Endometrial microvascular endothelial cells (primary cell): ENCODE measurements around the gene ZMYND8. TPM values are rescaled to one million over a fixed set of nuclear protein-coding genes. Genes with fewer than 3 reads are reported as not detected.

ENCODE experiments used
- in situ Hi-C: cut with HindIII; loops from 2 replicates; pipeline ENCODE4 v1.10.0; 2017; ENCODE audit warnings: low sequenced_read_pairs, low pct_unique_long_range_greater_than_20kb; ENCODE audit errors: inconsistent ontology term
- total RNA-seq: library from RNA; depleted of rRNA; stranded (reverse); fragments of >200 nt; gene quantifications from one replicate; pipeline ENCODE4 v1.2.3, GENCODE V29; 2015; ENCODE audit errors: inconsistent ontology term

The ZMYND8 gene
- total RNA-seq, 1 donor from 2014 or later = 22.4 TPM

DNA sequence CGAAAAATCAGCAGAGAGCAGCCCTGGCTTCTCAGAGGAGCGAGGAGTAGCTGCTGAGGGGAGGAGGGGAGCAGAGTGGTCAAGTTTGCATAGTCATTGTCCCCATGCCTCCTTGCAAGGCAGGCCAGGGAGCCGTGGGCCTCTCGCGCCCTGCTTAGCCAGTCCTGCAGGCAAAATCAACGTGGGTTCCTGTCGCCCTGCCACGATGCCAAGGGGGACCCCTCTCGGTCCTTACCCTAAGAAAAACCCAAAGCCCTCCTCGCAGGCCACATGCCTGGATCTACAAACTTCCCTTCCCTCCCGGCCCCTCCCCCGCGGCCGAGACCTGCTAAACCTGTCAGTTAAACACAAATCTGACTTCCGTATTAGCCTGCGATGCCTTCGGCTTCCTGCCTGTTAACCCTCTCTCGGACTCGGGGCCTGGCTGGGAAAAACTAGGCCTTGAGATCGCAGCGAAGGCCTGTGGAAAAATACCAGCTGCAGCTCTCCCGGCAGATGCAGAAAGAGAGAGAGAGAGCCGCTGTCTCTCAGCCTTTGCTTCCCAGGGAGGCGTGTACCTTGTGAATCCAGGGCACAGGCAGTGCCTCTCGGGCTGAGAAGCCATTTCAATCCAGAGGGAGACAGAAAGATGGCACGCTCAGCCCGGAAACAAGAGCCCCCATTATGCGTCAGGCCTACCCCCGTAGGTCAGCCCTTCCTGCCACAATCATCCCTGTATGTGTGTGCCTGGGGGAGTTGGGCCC, 968 bp upstream of the ZMYND8 start:
- in situ Hi-C loops = loop anchor here (25.0 kb wide), 1 partner anchor 255 kb away; no protein-coding TSS in a partner anchor

DNA sequence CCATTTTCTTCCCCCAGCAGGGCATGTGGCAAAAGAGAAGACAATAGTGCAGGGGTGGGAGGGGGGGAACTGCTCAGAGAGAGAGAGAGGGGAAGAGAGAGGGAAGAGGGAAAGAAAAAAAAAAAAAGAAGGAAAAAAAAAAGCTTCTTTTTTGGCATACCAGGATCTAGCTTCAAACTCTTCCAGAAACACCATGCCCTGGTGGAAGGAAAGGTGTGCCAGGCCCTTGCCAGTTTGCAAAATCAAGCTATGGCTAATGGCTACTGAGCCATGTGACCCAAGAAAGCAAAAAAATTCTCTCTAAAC, 326 bp downstream of the ZMYND8 start:
- in situ Hi-C loops = loop anchor here (25.0 kb wide), 1 partner anchor 256 kb away; no protein-coding TSS in a partner anchor

DNA sequence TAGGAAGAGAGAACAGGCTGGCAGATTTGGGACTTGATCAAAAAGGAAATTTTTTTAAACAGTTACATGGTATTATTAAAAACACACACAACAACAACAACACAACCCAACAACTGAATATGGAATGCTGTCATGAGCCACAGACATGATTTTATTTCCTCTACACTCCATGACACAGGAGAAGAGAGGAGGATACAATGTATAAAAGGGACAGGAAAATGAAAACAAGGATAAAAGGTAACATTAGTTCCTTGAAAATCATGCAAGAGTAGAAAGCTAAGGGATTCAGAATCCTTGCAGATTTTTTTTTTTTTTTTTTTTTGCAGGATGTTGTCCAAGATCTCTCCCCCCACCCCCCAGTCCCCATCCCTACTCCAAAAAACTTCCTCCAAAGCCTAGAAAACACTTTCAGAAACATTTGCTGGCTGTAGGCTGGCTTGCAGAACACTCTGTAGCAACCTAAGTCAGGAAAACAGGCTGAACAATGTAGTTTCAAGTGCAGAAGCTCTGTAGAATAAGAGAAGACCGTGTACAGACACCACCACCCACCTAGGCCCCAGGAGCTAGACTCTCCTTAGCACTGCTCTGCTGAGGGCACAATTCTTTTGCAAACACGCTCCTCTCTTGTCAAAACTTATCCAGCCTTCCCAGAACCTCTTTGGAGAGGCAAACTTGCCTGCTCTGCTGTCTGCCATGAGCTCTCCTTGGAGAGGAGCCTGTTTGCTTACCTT, 845 bp downstream of the ZMYND8 start:
- in situ Hi-C loops = loop anchor here (25.0 kb wide), 1 partner anchor 257 kb away; no protein-coding TSS in a partner anchor

DNA sequence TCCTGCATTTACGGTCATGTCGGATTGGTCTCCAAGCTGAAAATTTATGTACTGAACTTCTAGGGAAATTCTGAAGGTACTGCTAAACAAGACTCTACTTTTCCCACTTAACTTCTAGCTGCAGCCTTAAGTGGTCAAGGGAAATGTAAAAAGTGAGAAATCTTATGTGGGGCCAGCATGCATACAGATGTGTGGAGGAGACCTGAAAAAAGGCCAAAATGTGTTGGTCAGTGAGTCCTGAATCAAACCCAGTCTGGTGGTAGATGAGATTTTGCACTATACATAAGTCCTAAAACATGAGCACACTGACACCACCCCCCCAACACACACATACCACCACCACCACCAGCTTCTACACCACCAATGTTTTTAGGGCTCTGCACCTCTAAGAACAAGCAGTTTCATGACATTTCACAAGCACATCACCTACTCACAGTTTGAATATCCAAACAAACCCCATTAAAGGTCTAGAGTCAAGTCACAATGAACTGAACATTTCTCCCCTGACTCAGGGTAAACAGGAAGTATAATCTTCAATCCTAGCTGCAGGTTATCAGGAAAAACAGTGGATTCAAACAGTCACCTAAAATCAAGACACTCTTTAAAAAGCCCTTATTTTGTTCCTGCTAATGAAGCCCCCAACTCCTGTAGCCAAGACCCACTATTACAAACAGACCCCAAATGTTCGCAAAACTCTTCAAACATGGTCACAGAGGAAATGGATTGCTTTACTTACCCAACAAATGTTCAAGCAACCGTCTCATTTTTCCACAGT, 1.6 kb downstream of the ZMYND8 start:
- in situ Hi-C loops = loop anchor here (25.0 kb wide), 1 partner anchor 257 kb away; no protein-coding TSS in a partner anchor

DNA sequence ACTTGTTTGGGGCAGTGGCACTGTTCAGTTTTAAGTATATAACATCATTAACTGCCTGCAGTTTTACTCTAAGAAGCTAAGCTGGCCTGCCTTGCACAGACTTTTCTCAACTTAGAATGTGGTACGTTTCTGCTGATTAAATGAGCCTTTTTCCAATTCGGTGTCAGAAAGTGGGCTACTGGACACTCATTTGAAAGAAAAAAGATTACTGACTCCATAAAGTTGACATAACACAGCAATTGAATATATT, 2.1 kb downstream of the ZMYND8 start:
- in situ Hi-C loops = loop anchor here (25.0 kb wide), 1 partner anchor 258 kb away; no protein-coding TSS in a partner anchor

DNA sequence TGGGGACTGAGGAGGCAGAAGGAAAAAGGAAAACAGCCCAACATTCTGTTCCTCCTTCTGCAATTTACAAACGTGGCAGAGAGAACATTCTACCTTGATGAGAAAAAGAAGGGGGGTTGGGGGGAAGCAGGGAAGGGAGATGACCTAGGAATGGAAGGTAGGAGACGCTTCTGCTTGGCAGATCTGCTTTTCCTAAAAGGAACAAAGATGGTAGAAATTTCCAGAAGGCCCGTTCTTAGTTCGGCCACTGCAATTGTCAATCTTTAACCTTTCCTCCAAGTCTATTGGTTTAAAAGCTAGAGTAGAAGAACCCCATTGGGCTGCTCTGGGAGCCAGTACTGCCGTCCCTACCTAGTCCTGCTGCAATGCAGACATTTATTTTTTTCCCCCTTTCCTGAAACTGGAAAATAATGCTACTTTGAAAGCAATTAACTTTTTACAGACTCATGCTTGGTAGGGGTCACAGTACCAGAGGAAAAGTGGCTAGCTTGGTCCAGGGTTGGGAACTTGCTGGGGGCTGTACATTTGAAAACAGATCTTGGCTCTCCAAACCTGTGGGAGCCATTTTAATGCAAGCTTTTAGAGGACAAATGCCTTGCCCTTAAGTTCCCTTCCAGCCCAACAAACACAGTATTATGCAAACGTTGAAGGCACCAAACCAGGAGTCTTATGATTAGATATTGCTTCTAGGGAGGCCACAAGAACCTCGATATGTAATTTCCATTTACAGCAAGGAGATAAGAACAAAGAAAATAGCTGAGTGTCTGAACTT, 2.6 kb downstream of the ZMYND8 start:
- in situ Hi-C loops = loop anchor here (25.0 kb wide), 1 partner anchor 258 kb away; no protein-coding TSS in a partner anchor

DNA sequence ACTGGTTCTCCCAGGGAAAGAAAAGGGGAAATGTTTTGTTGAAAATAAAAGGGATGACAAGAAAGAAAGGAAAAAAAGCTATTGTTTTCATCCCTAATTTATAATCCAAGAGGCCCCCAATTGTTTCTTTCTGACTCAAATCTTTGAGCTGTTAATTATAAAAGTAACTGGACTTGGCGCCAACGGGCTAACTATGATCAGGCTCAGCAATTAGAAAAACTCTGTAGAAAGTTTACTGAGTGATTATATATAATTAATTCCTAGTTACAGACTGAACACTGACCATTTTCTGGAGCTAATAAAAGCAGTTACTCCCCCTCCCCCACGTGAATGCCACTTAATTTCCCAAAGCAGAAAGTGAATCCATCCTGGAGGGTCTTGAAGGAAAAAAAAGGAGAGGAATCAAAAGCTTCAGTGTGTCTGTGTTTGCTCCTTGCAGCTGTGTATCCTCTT, 3.2 kb downstream of the ZMYND8 start:
- in situ Hi-C loops = loop anchor here (25.0 kb wide), 1 partner anchor 259 kb away; no protein-coding TSS in a partner anchor

DNA sequence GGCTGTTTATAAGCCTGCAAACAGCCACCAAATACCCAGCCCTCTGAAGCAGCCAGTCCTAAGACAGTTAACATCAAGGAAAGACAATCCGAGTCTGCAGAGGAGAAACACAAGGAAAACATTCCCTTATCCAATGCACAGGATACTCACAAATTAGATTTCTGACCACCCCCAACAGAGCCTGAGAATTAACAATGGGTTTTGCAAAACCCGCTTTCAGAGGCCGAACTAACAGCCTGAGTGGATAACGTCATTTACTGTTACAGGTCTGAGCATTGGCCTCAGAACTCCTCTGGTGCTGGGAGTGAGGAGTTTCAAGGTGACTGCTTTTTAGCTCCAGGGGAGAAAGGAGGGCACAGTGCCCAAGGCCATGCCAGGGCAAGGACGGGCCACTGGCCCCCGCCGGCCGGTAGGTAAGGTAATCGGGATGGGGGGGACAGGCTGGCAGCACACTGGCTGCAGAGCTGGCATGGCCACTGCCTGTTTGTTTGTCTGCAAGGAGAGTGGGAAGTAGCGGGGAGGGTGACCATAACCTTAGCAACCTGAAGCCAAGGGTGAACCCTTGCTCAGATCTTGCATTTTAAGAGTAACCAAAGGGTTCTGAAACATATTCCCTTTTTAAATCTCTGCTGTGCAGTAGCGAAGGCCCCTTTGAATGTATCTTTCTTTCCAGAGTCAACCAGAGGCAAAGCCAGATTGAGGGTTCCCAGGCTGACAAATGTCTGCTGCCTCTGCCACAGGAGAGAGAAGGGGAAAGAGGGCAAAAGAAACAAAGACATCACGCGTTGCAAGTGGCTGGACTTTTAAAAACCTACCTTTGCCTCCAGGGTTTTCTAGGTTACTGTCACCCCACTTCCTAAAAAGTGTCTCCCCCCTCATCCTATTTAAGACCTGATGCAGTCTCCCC, 3.9 kb downstream of the ZMYND8 start:
- in situ Hi-C loops = loop anchor here (25.0 kb wide), 1 partner anchor 260 kb away; no protein-coding TSS in a partner anchor

DNA sequence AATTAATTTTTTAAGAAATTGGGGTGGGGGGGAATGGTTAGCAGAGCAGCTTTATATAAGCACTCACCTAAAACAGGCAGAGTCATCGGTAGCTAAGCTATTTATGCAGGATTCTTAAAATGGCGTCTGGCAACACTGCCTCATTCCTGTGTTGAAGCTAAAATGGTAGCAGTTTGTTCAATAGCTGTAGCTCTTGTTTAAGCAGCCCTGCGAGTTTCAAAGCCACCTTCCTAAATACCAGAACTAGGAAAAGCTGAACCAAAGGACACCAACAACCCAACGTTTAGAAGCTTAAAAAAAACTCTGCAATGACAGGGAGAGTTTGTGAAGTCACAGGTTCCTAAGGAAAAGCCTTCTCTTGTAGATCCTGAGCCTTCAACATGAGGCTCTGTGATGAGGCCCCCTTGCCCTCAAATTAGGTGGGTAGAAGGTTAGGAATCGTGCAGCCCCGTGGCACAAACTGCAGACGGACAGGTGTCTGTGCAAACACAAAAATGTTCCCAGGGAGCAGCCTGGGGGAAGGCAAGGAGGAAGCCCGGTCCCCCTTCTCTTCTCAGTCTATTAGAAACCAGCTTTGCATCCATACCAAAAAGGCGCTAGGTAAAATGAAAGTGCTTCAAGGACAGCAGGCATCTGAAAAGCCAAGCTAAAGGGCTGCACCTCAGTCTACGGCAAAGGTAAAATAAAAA, 4.7 kb downstream of the ZMYND8 start:
- in situ Hi-C loops = loop anchor here (25.0 kb wide), 1 partner anchor 261 kb away; no protein-coding TSS in a partner anchor

DNA sequence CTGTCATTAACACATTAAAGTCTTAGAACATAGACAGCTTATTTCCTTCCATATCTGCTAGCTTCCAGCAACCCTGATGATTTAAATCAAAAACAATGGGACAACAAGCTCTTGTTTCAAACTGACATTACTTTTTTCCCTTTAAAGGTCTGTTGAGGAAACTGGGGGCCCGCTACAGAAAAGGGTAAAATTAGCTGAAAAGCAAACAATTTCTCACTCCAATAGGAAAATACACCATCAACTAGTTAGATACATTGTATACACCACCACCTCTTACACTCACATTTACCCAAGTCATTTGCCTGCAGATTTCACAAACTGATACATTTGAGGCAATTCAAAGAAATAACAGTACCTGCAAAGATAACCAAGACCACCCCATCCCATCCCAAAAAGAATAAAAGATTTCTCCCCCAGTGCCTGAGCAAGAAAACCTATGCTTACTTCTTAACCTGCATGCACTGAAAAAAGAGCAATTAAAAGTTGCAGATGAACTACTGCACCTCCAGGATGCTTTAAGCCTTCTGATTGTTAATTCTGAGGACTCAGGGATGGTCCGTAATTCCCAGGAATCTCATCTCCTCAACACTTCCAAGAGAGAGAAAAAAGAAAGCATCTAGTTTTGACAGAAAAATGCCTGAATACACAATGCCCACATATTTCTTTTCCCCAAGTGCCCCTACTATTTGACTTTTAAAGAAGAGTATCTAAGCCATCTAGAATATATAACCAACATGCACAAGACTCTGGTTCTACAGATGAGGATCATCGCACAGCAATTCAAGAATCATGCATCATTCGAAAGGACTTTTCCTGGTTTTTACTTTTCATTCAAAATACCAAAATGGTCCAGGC, 5.6 kb downstream of the ZMYND8 start:
- in situ Hi-C loops = loop anchor here (25.0 kb wide), 1 partner anchor 261 kb away; no protein-coding TSS in a partner anchor

DNA sequence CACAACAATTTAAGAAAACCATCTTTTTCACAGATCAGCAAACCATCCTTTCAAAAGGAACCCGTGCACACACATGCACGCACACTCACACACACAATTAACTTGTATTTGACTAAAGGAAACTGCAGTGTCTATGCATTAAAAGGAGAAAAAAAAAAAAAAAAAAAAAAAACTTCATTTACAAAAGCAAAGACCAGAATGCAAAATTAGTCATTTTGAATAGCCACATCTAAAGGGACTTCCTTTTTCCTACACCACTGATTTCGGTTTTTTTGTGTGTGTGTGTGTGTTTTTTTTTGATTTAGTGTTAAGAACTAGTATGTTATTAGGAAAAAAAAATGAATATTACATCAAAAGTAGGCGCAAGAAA, 6.3 kb downstream of the ZMYND8 start:
- in situ Hi-C loops = loop anchor here (25.0 kb wide), 1 partner anchor 262 kb away; no protein-coding TSS in a partner anchor

DNA sequence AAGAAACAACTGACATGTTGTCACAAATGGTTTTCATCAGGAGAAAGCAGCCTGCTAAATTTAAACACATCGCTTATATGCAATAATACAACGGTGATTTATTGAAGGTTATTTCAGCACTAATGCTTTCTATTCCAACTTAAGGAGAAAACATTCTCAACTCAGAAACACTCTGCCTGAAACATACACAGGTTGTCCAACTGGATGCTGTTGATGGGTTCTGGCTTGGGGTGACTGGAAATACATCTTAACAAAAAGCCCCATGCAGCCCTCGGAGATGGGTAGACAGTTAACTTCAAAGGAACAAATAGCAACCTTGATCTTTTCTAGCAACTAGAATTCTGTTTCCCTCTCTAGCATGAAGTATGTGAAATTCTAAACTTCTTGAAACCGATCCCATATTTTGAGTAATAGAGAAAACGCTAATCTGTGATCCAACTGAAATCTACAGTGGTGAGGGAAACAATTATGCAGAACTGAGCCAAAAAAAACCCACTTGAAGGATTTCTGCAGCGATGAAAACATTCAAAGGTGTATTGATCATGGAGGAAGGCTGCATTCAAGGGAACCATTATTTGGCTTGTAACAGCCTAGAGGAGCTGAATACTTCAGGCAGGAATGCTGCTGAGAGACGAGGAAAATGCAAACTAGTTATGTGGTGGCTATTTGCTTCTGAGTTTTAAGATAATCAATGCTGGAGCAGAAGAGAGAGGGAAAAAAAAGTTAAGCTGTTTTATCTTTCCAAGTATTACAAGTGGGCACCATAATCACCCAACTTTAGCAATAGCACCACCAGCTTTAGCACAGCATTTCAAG, 6.9 kb downstream of the ZMYND8 start:
- in situ Hi-C loops = loop anchor here (25.0 kb wide), 1 partner anchor 263 kb away; no protein-coding TSS in a partner anchor

DNA sequence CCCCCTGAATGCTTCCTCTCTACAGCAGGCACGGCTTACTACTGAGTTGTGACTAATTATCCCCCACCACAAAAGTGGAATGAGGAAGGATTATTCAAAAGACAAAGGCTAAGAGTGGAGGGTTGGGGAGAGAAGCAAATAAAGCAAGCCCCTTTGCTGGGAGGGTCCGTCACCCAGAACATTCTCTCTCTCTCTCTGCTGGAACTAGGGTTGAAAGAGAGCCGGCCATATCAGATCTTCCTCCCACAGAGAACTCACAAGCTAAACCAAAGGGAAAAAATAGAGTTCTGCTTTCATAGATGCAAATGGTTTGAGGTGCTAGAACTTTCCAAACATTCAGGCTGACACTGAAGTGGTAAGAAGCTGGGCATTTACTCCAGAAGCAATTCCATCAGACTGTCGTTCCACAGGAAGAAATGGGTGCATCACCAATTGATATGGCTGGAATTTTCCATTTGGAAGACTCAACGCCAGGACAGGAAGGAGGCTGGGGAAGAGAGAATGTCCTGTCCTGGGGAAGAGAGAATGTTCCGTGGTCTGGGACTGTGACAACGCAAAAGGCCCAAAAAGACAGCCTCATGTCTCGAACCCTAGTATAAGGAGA, 7.9 kb downstream of the ZMYND8 start:
- in situ Hi-C loops = no loop called here

DNA sequence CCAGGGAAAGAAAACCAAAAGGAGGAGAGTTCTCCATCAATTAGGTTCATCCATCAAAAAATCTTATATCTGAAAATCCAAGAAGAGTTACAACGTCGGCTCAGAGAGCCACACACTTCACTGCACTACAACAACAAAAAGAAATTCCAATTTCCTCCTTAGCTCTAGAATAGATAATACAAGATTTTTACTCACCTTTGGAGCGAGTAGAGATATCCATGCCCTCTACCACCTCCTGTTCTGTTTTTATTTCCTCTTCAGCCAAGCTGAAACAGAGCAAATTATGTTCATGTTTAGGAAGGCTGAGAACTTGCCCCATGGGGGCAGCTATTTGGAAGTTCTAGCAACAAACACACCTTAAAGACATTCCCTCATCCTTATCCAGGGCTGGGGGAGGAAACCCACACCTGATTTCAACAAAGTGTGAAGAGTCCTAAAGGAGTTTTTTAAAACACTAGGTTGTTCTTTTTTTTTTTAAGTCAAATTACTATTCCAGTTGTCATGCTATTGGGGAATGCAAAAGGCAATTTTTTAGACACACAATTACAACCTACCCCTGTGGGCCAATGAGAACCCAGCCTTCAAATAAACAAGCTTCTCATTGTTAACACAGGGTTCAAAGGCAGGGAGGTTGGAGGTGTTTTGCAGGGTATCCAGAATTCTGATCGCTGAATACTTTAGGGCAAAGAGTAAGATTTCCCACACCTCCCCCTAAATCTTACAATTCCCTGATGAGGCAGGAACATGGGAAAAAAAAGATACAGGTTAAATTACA, 8.7 kb downstream of the ZMYND8 start:
- in situ Hi-C loops = no loop called here
